ENCODE measurements around the gene PLAC8L1.
"Not testable (repeated sequence)": the region's sequence is repeated elsewhere in the genome, so short reads cannot be mapped to it uniquely, and the experiment has no call there.

The PLAC8L1 gene

DNA sequence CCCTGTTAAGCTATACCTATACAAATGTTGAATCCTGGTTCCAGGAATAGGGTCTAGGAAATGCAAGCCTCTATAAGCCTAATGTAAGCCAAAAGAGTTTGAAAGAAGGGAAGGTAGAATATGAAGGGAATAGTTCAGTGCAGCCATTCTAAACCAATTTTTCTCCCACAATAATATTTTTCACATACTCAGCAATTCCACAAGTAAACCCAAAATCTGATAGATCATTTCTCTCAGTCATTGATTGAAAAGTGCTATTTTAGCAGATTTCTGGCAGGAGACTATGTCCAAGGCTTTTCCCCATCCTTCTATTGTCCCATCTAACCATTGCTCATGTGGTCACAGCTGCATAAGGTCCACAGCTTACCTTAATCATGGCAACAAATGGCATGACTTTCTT is 20.7 kb upstream of the PLAC8L1 start:
- H2AK5ac ChIP-seq (ENCODE audit: low read depth, low read length) = no peak overlapping the region
- no peak overlapping the region for H3K23ac ChIP-seq (ENCODE audit: low read depth, low read length, poor library complexity)
- H3K4ac ChIP-seq (ENCODE audit: low read length) = no peak overlapping the region
- H3K9me3 ChIP-seq (replicated peaks in 1 of 2; ENCODE audit: control insufficient read depth in 2 of 2, insufficient read depth in 1 of 2, low read depth in 1 of 2, low read length in 2 of 2) = peaks cover 0 to 4% of the 10 kb centered on the region in 2 donors
- H4K91ac ChIP-seq (ENCODE audit: low read depth, low read length, poor library complexity) = no peak overlapping the region
- no peak overlapping the region for H3K4me2 ChIP-seq (ENCODE audit: insufficient read depth, low read length, poor library complexity, severe bottlenecking)
- no peak overlapping the region for H2AFZ ChIP-seq (ENCODE audit: low read length)
- H3K4me3 ChIP-seq (ENCODE audit: low read length in 2 of 2) = no peak overlapping the region
- no peak overlapping the region for H2BK120ac ChIP-seq (ENCODE audit: low read depth, low read length)
- H2BK12ac ChIP-seq (ENCODE audit: low read length) = no peak overlapping the region
- no peak overlapping the region for H4K8ac ChIP-seq (ENCODE audit: low read depth, low read length)
- H3K79me1 ChIP-seq (ENCODE audit: low read depth, low read length) = no peaks in the 10 kb centered on the region
- H3K27me3 ChIP-seq (ENCODE audit: control insufficient read depth in 3 of 3, insufficient read depth in 3 of 3, low read depth in 1 of 3, low read length in 3 of 3) = no peaks in the 10 kb centered on the region
- peaks cover 13 to 100% of the 10 kb centered on the region in 2 donors for H3K36me3 ChIP-seq (replicated peaks in 1 of 2; ENCODE audit: control insufficient read depth in 2 of 2, insufficient read depth in 2 of 2, low read length in 2 of 2)
- no peak overlapping the region for H2BK15ac ChIP-seq (ENCODE audit: low read length)
- H3K9ac ChIP-seq (ENCODE audit: low read depth, low read length, poor library complexity) = no peak overlapping the region
- no peak overlapping the region for H3K18ac ChIP-seq (ENCODE audit: low read length)
- no peak overlapping the region for H3K14ac ChIP-seq (ENCODE audit: low read length)
- no peak for DNase-seq (ENCODE audit: low spot score)
- no peak overlapping the region for H3K27ac ChIP-seq (replicated peaks; ENCODE audit: low read length)
- H2BK5ac ChIP-seq (ENCODE audit: low read length) = no peak overlapping the region
- no peaks in the 10 kb centered on the region for H3K4me1 ChIP-seq (ENCODE audit: control insufficient read depth in 2 of 2, insufficient read depth in 1 of 2, low read depth in 1 of 2, low read length in 2 of 2)

DNA sequence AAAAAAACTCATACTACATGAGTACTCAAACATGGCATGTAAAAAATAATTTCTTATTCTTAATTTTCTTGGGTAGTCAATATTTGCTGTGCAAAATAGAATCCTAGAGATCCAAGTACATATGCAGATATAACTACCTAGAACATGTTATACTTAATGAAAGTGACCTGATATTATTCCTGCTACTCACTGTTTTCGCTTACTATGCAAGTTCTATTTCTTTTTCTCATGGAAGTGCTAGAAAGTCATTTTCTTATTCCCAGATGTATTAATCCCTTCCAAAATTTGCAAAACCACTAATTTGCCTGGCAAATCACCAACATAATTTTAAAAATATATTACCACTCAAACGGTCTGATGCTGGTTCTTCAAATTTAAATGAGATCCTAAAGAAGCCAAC is 19.2 kb upstream of the PLAC8L1 start:
- H3K18ac ChIP-seq (ENCODE audit: low read length) = no peak overlapping the region

DNA sequence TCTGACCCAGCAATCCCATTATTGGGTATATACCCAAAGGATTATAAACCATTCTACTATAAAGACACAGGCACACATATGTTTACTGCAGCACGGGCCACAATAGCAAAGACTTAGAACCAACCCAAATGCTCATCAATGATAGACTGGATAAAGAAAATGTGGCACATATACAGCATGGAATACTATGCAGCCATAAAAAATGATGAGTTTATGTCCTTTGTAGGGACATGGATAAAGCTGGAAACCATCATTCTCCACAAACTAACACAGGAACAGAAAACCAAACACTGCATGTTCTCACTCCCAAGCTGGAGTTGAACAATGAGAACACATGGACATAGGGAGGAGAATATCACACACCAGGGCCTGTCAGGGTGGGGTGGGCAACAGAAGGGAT is 16.1 kb upstream of the PLAC8L1 start:
- not testable (repeated sequence) for H3K18ac ChIP-seq (ENCODE audit: low read length); H3K9me3 ChIP-seq (replicated peaks in 1 of 2; ENCODE audit: control insufficient read depth in 2 of 2, insufficient read depth in 1 of 2, low read depth in 1 of 2, low read length in 2 of 2); H3K27me3 ChIP-seq (ENCODE audit: control insufficient read depth in 3 of 3, insufficient read depth in 3 of 3, low read depth in 1 of 3, low read length in 3 of 3); H3K27ac ChIP-seq (replicated peaks; ENCODE audit: low read length); H3K23ac ChIP-seq (ENCODE audit: low read depth, low read length, poor library complexity); H3K4me1 ChIP-seq (ENCODE audit: control insufficient read depth in 2 of 2, insufficient read depth in 1 of 2, low read depth in 1 of 2, low read length in 2 of 2); H2AK5ac ChIP-seq (ENCODE audit: low read depth, low read length); H2BK120ac ChIP-seq (ENCODE audit: low read depth, low read length); H2BK12ac ChIP-seq (ENCODE audit: low read length); H2AFZ ChIP-seq (ENCODE audit: low read length); H3K9ac ChIP-seq (ENCODE audit: low read depth, low read length, poor library complexity); H2BK15ac ChIP-seq (ENCODE audit: low read length); H4K91ac ChIP-seq (ENCODE audit: low read depth, low read length, poor library complexity); H3K4me3 ChIP-seq (ENCODE audit: low read length in 2 of 2); H4K8ac ChIP-seq (ENCODE audit: low read depth, low read length); H3K79me1 ChIP-seq (ENCODE audit: low read depth, low read length); H3K4ac ChIP-seq (ENCODE audit: low read length); DNase-seq (ENCODE audit: low spot score); H3K4me2 ChIP-seq (ENCODE audit: insufficient read depth, low read length, poor library complexity, severe bottlenecking); H2BK5ac ChIP-seq (ENCODE audit: low read length); H3K14ac ChIP-seq (ENCODE audit: low read length)
- H3K36me3 ChIP-seq (replicated peaks in 1 of 2; ENCODE audit: control insufficient read depth in 2 of 2, insufficient read depth in 2 of 2, low read length in 2 of 2) = peaks cover 16 to 100% of the 10 kb centered on the region in 2 donors
- no CpG with 5 or more reads among the region's 1 CpG for WGBS, 2 donors (ENCODE audit: extremely low coverage in 2 of 2, insufficient read length in 2 of 2, insufficient replicate concordance in 1 of 2)

More for the DNA sequence above, 19.2 kb upstream of the PLAC8L1 start:
- H3K9me3 ChIP-seq (replicated peaks in 1 of 2; ENCODE audit: control insufficient read depth in 2 of 2, insufficient read depth in 1 of 2, low read depth in 1 of 2, low read length in 2 of 2) = peaks cover 0 to 4% of the 10 kb centered on the region in 2 donors
- H3K14ac ChIP-seq (ENCODE audit: low read length) = no peak overlapping the region
- no peak overlapping the region for H2AFZ ChIP-seq (ENCODE audit: low read length)
- H2BK120ac ChIP-seq (ENCODE audit: low read depth, low read length) = no peak overlapping the region
- H3K9ac ChIP-seq (ENCODE audit: low read depth, low read length, poor library complexity) = no peak overlapping the region
- H4K91ac ChIP-seq (ENCODE audit: low read depth, low read length, poor library complexity) = no peak overlapping the region
- H3K4ac ChIP-seq (ENCODE audit: low read length) = no peak overlapping the region
- no peak overlapping the region for H3K23ac ChIP-seq (ENCODE audit: low read depth, low read length, poor library complexity)
- no peak overlapping the region for H2BK5ac ChIP-seq (ENCODE audit: low read length)
- H4K8ac ChIP-seq (ENCODE audit: low read depth, low read length) = no peak overlapping the region
- no peak overlapping the region for H2AK5ac ChIP-seq (ENCODE audit: low read depth, low read length)
- H3K4me2 ChIP-seq (ENCODE audit: insufficient read depth, low read length, poor library complexity, severe bottlenecking) = no peak overlapping the region
- WGBS, 2 donors (ENCODE audit: extremely low coverage in 2 of 2, insufficient read length in 2 of 2, insufficient replicate concordance in 1 of 2) = no CpG with 5 or more reads among the region's 2 CpGs
- H3K27ac ChIP-seq (replicated peaks; ENCODE audit: low read length) = no peak overlapping the region
- no peak overlapping the region for H3K4me3 ChIP-seq (ENCODE audit: low read length in 2 of 2)
- H2BK15ac ChIP-seq (ENCODE audit: low read length) = no peak overlapping the region
- no peak for DNase-seq (ENCODE audit: low spot score)
- peaks cover 17 to 100% of the 10 kb centered on the region in 2 donors for H3K36me3 ChIP-seq (replicated peaks in 1 of 2; ENCODE audit: control insufficient read depth in 2 of 2, insufficient read depth in 2 of 2, low read length in 2 of 2)
- no peaks in the 10 kb centered on the region for H3K4me1 ChIP-seq (ENCODE audit: control insufficient read depth in 2 of 2, insufficient read depth in 1 of 2, low read depth in 1 of 2, low read length in 2 of 2)
- no peaks in the 10 kb centered on the region for H3K79me1 ChIP-seq (ENCODE audit: low read depth, low read length)
- no peak overlapping the region for H2BK12ac ChIP-seq (ENCODE audit: low read length)
- no peaks in the 10 kb centered on the region for H3K27me3 ChIP-seq (ENCODE audit: control insufficient read depth in 3 of 3, insufficient read depth in 3 of 3, low read depth in 1 of 3, low read length in 3 of 3)

DNA sequence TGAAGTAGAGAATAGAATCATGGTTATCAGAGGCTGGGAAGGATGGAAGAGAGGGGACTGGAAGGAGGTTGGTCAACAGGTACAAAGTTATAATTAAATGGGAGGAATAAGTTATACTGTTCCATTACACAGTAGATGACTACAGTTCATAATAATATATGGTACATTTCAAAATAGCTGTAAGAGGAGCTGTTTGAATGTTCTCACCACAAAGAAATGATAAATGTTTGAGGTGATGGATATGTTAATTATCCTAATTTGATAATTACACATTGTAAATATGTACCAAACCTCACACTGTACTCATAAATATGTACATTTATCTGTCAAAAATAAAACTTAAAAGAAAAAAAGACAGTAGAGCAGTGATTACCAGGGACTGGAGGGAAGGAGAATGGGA is 12.9 kb upstream of the PLAC8L1 start:
- Histone ChIP-seq H2BK5ac (ENCODE audit: low read length) (no peak overlapping the region), H3K14ac (ENCODE audit: low read length) (no peak overlapping the region), H3K79me1 (ENCODE audit: low read depth, low read length) (peaks cover 2% of the 10 kb centered on the region), H3K4me1 (ENCODE audit: control insufficient read depth in 2 of 2, insufficient read depth in 1 of 2, low read depth in 1 of 2, low read length in 2 of 2) (peaks cover 0 to 3% of the 10 kb centered on the region in 2 donors), H3K27me3 (ENCODE audit: control insufficient read depth in 3 of 3, insufficient read depth in 3 of 3, low read depth in 1 of 3, low read length in 3 of 3) (no peaks in the 10 kb centered on the region), H3K9ac (ENCODE audit: low read depth, low read length, poor library complexity) (no peak overlapping the region), H3K27ac (replicated peaks; ENCODE audit: low read length) (no peak overlapping the region), H2AK5ac (ENCODE audit: low read depth, low read length) (no peak overlapping the region), H3K4me2 (ENCODE audit: insufficient read depth, low read length, poor library complexity, severe bottlenecking) (no peak overlapping the region), H2BK120ac (ENCODE audit: low read depth, low read length) (no peak overlapping the region), H3K4ac (ENCODE audit: low read length) (no peak overlapping the region), H3K23ac (ENCODE audit: low read depth, low read length, poor library complexity) (no peak overlapping the region), H4K8ac (ENCODE audit: low read depth, low read length) (no peak overlapping the region), H2BK15ac (ENCODE audit: low read length) (no peak overlapping the region), H2BK12ac (ENCODE audit: low read length) (no peak overlapping the region), H3K18ac (ENCODE audit: low read length) (no peak overlapping the region), H3K4me3 (ENCODE audit: low read length in 2 of 2) (no peak overlapping the region), H3K9me3 (replicated peaks in 1 of 2; ENCODE audit: control insufficient read depth in 2 of 2, insufficient read depth in 1 of 2, low read depth in 1 of 2, low read length in 2 of 2) (peaks cover 0 to 4% of the 10 kb centered on the region in 2 donors), H3K36me3 (replicated peaks in 1 of 2; ENCODE audit: control insufficient read depth in 2 of 2, insufficient read depth in 2 of 2, low read length in 2 of 2) (peaks cover 9 to 99% of the 10 kb centered on the region in 2 donors), H2AFZ (ENCODE audit: low read length) (no peak overlapping the region), H4K91ac (ENCODE audit: low read depth, low read length, poor library complexity) (no peak overlapping the region)
- DNase-seq (ENCODE audit: low spot score) = no peak

Data from neuronal stem cell (in vitro differentiated cells).